Measurements from ENCODE around the gene WSB2. TPM values are rescaled to one million over a fixed set of nuclear protein-coding genes. Genes with fewer than 3 reads are reported as not detected.

WSB2 gene
- total and polyA plus RNA-seq, 2 of the 8 experiments (the other 6 are each of a cell fraction or from before 2014, with no cell fraction given) = 47.5 to 58.2 TPM

- H2BK20ac ChIP-seq (ENCODE audit: low read length) = no peak overlapping the region
- CTCF ChIA-PET (ENCODE audit: partially characterized antibody) = interaction anchor here (0.7 to 1.9 kb wide), 5 partner anchors 12 to 1669 kb away, joined by 3 to 9 read pairs (median 6); no protein-coding TSS in a partner anchor
- H2BK120ac ChIP-seq (replicated peaks; ENCODE audit: low read depth, low read length) = no peak overlapping the region
- H2BK12ac ChIP-seq (ENCODE audit: low read depth, low read length) = no peak overlapping the region
- DNase-seq (ENCODE audit: low read depth in 1 of 2, low spot score in 2 of 2) = no peak
- H3K79me2 ChIP-seq (ENCODE audit: control insufficient read depth in 1 of 2, insufficient read depth in 2 of 2, low read length in 2 of 2) = peaks cover 8 to 46% of the 10 kb centered on the region in 2 experiments
- peak overlapping the region in 1 of 4 experiments; percentile 68; a peak in 3 of 7 replicates for H3K9ac ChIP-seq (replicated peaks in 1 of 4; ENCODE audit: extremely low read depth in 1 of 4, low read depth in 3 of 4, low read length in 3 of 4)
- no peak overlapping the region for H3K4ac ChIP-seq (replicated peaks; ENCODE audit: insufficient read length, low read depth, low read length)
- peaks cover 7% of the 10 kb centered on the region for H3K79me1 ChIP-seq (ENCODE audit: low read depth, low read length)
- no peak overlapping the region for H3K27ac ChIP-seq (ENCODE audit: low read depth, low read length)
- H3K23me2 ChIP-seq (ENCODE audit: low read depth, low read length) = peaks cover 5% of the 10 kb centered on the region; the same call in 1 of the 2 replicates
- H3K14ac ChIP-seq (ENCODE audit: insufficient read length) = no peak overlapping the region
- peaks cover 0 to 9% (median 5%) of the 10 kb centered on the region in 4 experiments; a peak in 4 of 7 replicates for H3K4me1 ChIP-seq (replicated peaks in 1 of 4; ENCODE audit: control insufficient read depth in 3 of 4, insufficient read depth in 4 of 4, low read length in 3 of 4)
- 15% methylated on average over 5 of the region's 5 CpGs; no CpG with 5 or more reads in 1 of the 2 experiments for WGBS, 2 experiments (ENCODE audit: extremely low coverage in 1 of 2, insufficient coverage in 1 of 2, insufficient read length in 1 of 2, insufficient replicate concordance in 2 of 2, low coverage in 1 of 2, low lambda C conversion rate in 2 of 2, missing lambda C conversion rate in 1 of 2)
- no peaks in the 10 kb centered on the region for H3K27me3 ChIP-seq (replicated peaks in 1 of 4; ENCODE audit: control insufficient read depth in 3 of 4, extremely low read depth in 1 of 4, insufficient read depth in 3 of 4, low read length in 3 of 4)
- H4K20me1 ChIP-seq (replicated peaks in 1 of 2; ENCODE audit: control insufficient read depth in 1 of 2, insufficient read depth in 2 of 2, low read length in 2 of 2) = no peaks in the 10 kb centered on the region
- peak overlapping the region; percentile 78 to 92 for H3K4me2 ChIP-seq (ENCODE audit: insufficient read depth in 1 of 2, low read depth in 2 of 2, low read length in 2 of 2)
- no peaks in the 10 kb centered on the region for H3K9me3 ChIP-seq (ENCODE audit: insufficient read depth in 2 of 2, low read depth in 1 of 2, low read length in 1 of 2)
- peak overlapping the region; percentile 97; the same call in 1 of the 2 replicates for H2BK5ac ChIP-seq (ENCODE audit: low read depth, low read length)
- peak overlapping the region; percentile 84 for H3K56ac ChIP-seq (replicated peaks; ENCODE audit: insufficient read length, low read depth, low read length)
- H3K36me3 ChIP-seq (ENCODE audit: control insufficient read depth in 2 of 4, insufficient read depth in 4 of 4, low read length in 3 of 4) = peaks cover 3 to 8% (median 4%) of the 10 kb centered on the region in 4 experiments; a peak in 5 of 8 replicates
- H3K18ac ChIP-seq (ENCODE audit: extremely low read depth, low read length) = peak overlapping the region; percentile 53
- H2BK15ac ChIP-seq (ENCODE audit: low read length) = no peak overlapping the region
- H3K23ac ChIP-seq (ENCODE audit: insufficient read length) = no peak overlapping the region
- no peak for FAIRE-seq
- no peak overlapping the region for H4K8ac ChIP-seq (ENCODE audit: extremely low read depth, insufficient read depth, low read length)
- H4K5ac ChIP-seq (ENCODE audit: insufficient read length, low read depth, low read length) = no peak overlapping the region
- H4K91ac ChIP-seq (replicated peaks; ENCODE audit: insufficient read length, low read length) = no peak overlapping the region
- no peak overlapping the region for H2AK5ac ChIP-seq (ENCODE audit: low read depth, low read length)
- POLR2A ChIA-PET (ENCODE audit: partially characterized antibody) = interaction anchor here (0.6 to 7.3 kb wide), 7 partner anchors 11 to 269 kb away, joined by 3 to 103 read pairs (median 33); partner anchors contain the start of genes PEBP1 and WSB2
- H3K4me3 ChIP-seq (ENCODE audit: extremely low read depth in 1 of 4, insufficient read depth in 2 of 4, low read depth in 3 of 4, low read length in 4 of 4) = peak overlapping the region; percentile 81 to 91 (median 87)
- H2AFZ ChIP-seq (ENCODE audit: low read length) = no peak overlapping the region
- TF ChIP-seq HDAC2 (IDR thresholded peaks at IDR 0.05; ENCODE audit: borderline replicate concordance in 1 of 2, low read depth in 2 of 2, low read length in 2 of 2) (no peak), TAF7 (optimal IDR thresholded peaks at IDR 0.05; ENCODE audit: borderline replicate concordance, low read depth, low read length) (no peak), TBP (IDR thresholded peaks at IDR 0.05; ENCODE audit: low read depth, low read length) (no peak), RFX5 (IDR thresholded peaks at IDR 0.05; ENCODE audit: borderline replicate concordance, low read depth, low read length) (no peak), JUND (IDR thresholded peaks at IDR 0.05; ENCODE audit: low read length) (no peak)
These were observed 41.6 kb upstream of the WSB2 start for GRCh38 chr12:118102609-118103008.
